Pancreas (tissue), 10 donors: ENCODE results near the gene AMZ1. TPM values are rescaled to one million over a fixed set of nuclear protein-coding genes. Genes with fewer than 3 reads are reported as not detected.

Source experiments
- ATAC-seq, 4 donors: fragments of 200-7000 bp; cut with Tn5 transposase; one replicate each; pipeline versions ENCODE4 v1.8.0 to v1.9.1; 2020; ENCODE audit warnings: mild to moderate bottlenecking in 4 of 4, moderate library complexity in 4 of 4
- DNase-seq, 6 donors: peaks; one replicate each; pipeline ENCODE4 v3.0.0-alpha.2; 2020
- FAIRE-seq: peaks from 2 replicates; lab custom pipeline; 2012; peaks lifted over from hg19 to GRCh38; lab: Jason Lieb, UNC
- H3K27ac ChIP-seq, 4 donors: fragments of 200-600 bp; sonication (generic); 1 replicate in 3 of 4; 2 replicates in 1 of 4; pipeline versions ENCODE4 v1.5.0 to v1.8.0; 2020
- H3K27me3 ChIP-seq, 4 donors: fragments of 200-600 bp; one replicate each; pipeline ENCODE4 v1.8.0; 2021
- H3K36me3 ChIP-seq, 3 donors: fragments of 200-600 bp; sonication (generic) in 1 of 3; one replicate each; pipeline versions ENCODE4 v1.5.0 to v1.8.0; 2020 to 2021
- H3K4me1 ChIP-seq, 3 donors: fragments of 200-600 bp; one replicate each; pipeline ENCODE4 v1.8.0; 2021
- H3K4me3 ChIP-seq, 4 donors: fragments of 200-600 bp; sonication (generic) in 2 of 4; one replicate each; pipeline versions ENCODE4 v1.5.0 to v1.8.0; 2020 to 2021
- H3K9me3 ChIP-seq, 4 donors: fragments of 200-600 bp; one replicate each; pipeline ENCODE4 v1.8.0; 2021
- CTCF ChIP-seq, 4 donors: fragments of 200-600 bp; sonication (generic) in 3 of 4; IDR thresholded peaks; one replicate each; pipeline versions ENCODE4 v1.5.0 to v1.8.0; 2021; ENCODE audit warnings: antibody characterized with exemption in 4 of 4
- WGBS, 2 donors: extraction: QIAGEN DNeasy Blood & Tissue Kit; methylation state at CpG; one replicate each; pipeline ENCODE4 v1.1.7; 2013; 5-methylcytosine and 5-hydroxymethylcytosine counted together
- intact Hi-C, 3 donors: fragments of 100-400 bp; cut with DNase I; formaldehyde crosslinking; loops; one replicate each; pipeline versions ENCODE4 v1.11.1 to v1.14.2; 2022
- polyA plus RNA-seq, 2 donors: library from polyadenylated mRNA; stranded (reverse); fragments of 200-250 nt; gene quantifications; one replicate each; pipeline ENCODE4 v1.2.3, GENCODE V29; 2013
- total RNA-seq, 6 donors: library from RNA; stranded (reverse); fragmentation: NEBNext Ultra II Directional in 4 of 6; extraction: Animal tissue kit (Norgen Biotek cat#: 25700) in 4 of 6; gene quantifications; one replicate each; pipeline versions ENCODE4 v1.2.1 to v1.2.4, GENCODE V29; 2021 to 2023
- donor health status: healthy with polysubstance abuse.
- donor health status: DM: no; HTN: no; CAD: no; lungs with moderate emphysema.
- donor health status: DM: no; HTN: no; CAD: no.
- donor health status: control.
- donor health status: control.
- donor health status: Bipolar disorder and iron deficiency.
- donor health status: DM: yes; HTN: yes; CAD: no.
- donor health status: DM: no; HTN: no; CAD: no.
- donor health status: DM: no; HTN: no; CAD: no.
- donor health status: DM: yes; HTN: yes; CAD: no.

The AMZ1 gene
- total and polyA plus RNA-seq, 8 donors, result 0.04 to 0.19 (median 0.05) TPM; not detected in 5

- no peak for DNase-seq
- H3K27me3 ChIP-seq, result no peaks in the 10 kb centered on the region
- intact Hi-C loops, result no loop called here
- H3K36me3 ChIP-seq, result no peaks in the 10 kb centered on the region
- no peak for FAIRE-seq
- peak in 2 of 4 donors; percentile 48 to 52 for ATAC-seq
- H3K4me1 ChIP-seq, result no peaks in the 10 kb centered on the region
- H3K9me3 ChIP-seq, result no peaks in the 10 kb centered on the region
- H3K27ac ChIP-seq, result no peak overlapping the region
- H3K4me3 ChIP-seq, result no peak overlapping the region
- 36 to 62% methylated on average over 12 of the region's 12 CpGs for WGBS, 2 donors
- no peak for TF ChIP-seq CTCF (IDR thresholded peaks at IDR 0.05)
Observed at GRCh38 chr7:2701832-2702593, 14.0 kb downstream of the AMZ1 start.

- WGBS, 2 donors, result 37 to 59% methylated on average over 22 of the region's 22 CpGs
- ATAC-seq, result no peak
- intact Hi-C loops, result no loop called here
- no peak for FAIRE-seq
- Histone ChIP-seq H3K4me3 (no peak overlapping the region), H3K27me3 (no peaks in the 10 kb centered on the region), H3K36me3 (no peaks in the 10 kb centered on the region), H3K9me3 (no peaks in the 10 kb centered on the region), H3K27ac (no peak overlapping the region), H3K4me1 (no peaks in the 10 kb centered on the region)
- no peak for TF ChIP-seq CTCF (IDR thresholded peaks at IDR 0.05)
- no peak for DNase-seq
Observed at GRCh38 chr7:2702594-2702957, 14.6 kb downstream of the AMZ1 start.

GRCh38 chr7:2705371-2706096 is 17.5 kb downstream of the AMZ1 start:
- ATAC-seq (no peak), DNase-seq (no peak), FAIRE-seq (no peak)
- H3K4me1 ChIP-seq, result no peaks in the 10 kb centered on the region
- 76 to 83% methylated on average over 14 of the region's 14 CpGs for WGBS, 2 donors
- H3K27ac ChIP-seq, result no peak overlapping the region
- intact Hi-C loops, result no loop called here
- no peaks in the 10 kb centered on the region for H3K27me3 ChIP-seq
- H3K36me3 ChIP-seq, result no peaks in the 10 kb centered on the region
- no peak overlapping the region for H3K4me3 ChIP-seq
- no peaks in the 10 kb centered on the region for H3K9me3 ChIP-seq
- TF ChIP-seq CTCF (IDR thresholded peaks at IDR 0.05), result no peak

GRCh38 chr7:2706685-2707126 is 18.7 kb downstream of the AMZ1 start:
- FAIRE-seq, result no peak
- Histone ChIP-seq H3K9me3 (no peaks in the 10 kb centered on the region), H3K27me3 (no peaks in the 10 kb centered on the region), H3K4me3 (no peak overlapping the region), H3K4me1 (no peaks in the 10 kb centered on the region), H3K36me3 (no peaks in the 10 kb centered on the region), H3K27ac (no peak overlapping the region)
- 48 to 68% methylated on average over 6 of the region's 6 CpGs for WGBS, 2 donors
- ATAC-seq, result no peak
- no peak for DNase-seq
- no peak for TF ChIP-seq CTCF (IDR thresholded peaks at IDR 0.05)
- intact Hi-C loops, result no loop called here

- no peaks in the 10 kb centered on the region for H3K4me1 ChIP-seq
- ATAC-seq (no peak), DNase-seq (no peak), FAIRE-seq (no peak)
- no peak overlapping the region for H3K4me3 ChIP-seq
- WGBS, 2 donors, result 71 to 85% methylated on average over 8 of the region's 8 CpGs
- intact Hi-C loops, result no loop called here
- no peaks in the 10 kb centered on the region for H3K9me3 ChIP-seq
- H3K27ac ChIP-seq, result no peak overlapping the region
- H3K36me3 ChIP-seq, result no peaks in the 10 kb centered on the region
- TF ChIP-seq CTCF (IDR thresholded peaks at IDR 0.05), result no peak
- no peaks in the 10 kb centered on the region for H3K27me3 ChIP-seq
Observed at GRCh38 chr7:2707481-2707880, 19.5 kb downstream of the AMZ1 start.
